Parathyroid adenoma (tissue), 2 donors: ENCODE measurements around the gene FAM53B.
A peak's percentile ranks its signal among the peaks of the same experiment; 100 is the strongest.

Experiments
- H2AFZ ChIP-seq: fragments of 300-600 bp; sonication (generic); one replicate; pipeline ENCODE4 v1.7.0; 2017; ENCODE audit warnings: antibody characterized with exemption, mild to moderate bottlenecking
- H3K27ac ChIP-seq: fragments of 300-600 bp; sonication (generic); one replicate; pipeline ENCODE4 v1.7.0; 2017
- H3K27me3 ChIP-seq: fragments of 300-600 bp; sonication (generic); one replicate; pipeline ENCODE4 v1.7.0; 2017; ENCODE audit warnings: low read length; ENCODE audit not compliant: control insufficient read depth, insufficient read depth
- H3K36me3 ChIP-seq: fragments of 300-600 bp; sonication (generic); one replicate; pipeline ENCODE4 v1.7.0; 2017; ENCODE audit warnings: low read length; ENCODE audit not compliant: control insufficient read depth, insufficient read depth
- H3K4me1 ChIP-seq: fragments of 300-600 bp; sonication (generic); one replicate; pipeline ENCODE4 v1.7.0; 2017; ENCODE audit warnings: control low read depth
- H3K4me2 ChIP-seq: fragments of 300-600 bp; sonication (generic); one replicate; pipeline ENCODE4 v1.7.0; 2017; ENCODE audit warnings: low read length
- H3K4me3 ChIP-seq: fragments of 300-600 bp; sonication (generic); one replicate; pipeline ENCODE4 v1.7.0; 2017; ENCODE audit warnings: low read depth, low read length
- H3K79me2 ChIP-seq: fragments of 300-600 bp; sonication (generic); one replicate; pipeline ENCODE4 v1.7.0; 2017; ENCODE audit warnings: control low read depth
- H3K9ac ChIP-seq: fragments of 300-600 bp; sonication (generic); one replicate; pipeline ENCODE4 v1.7.0; 2017; ENCODE audit warnings: mild to moderate bottlenecking
- H3K9me3 ChIP-seq: fragments of 300-600 bp; sonication (generic); one replicate; pipeline ENCODE4 v1.7.0; 2017; ENCODE audit warnings: low read length; ENCODE audit not compliant: control insufficient read depth
- CTCF ChIP-seq: fragments of 300-600 bp; sonication (generic); IDR thresholded peaks from one replicate; pipeline ENCODE4 v1.7.0; 2017; ENCODE audit warnings: antibody characterized with exemption, mild to moderate bottlenecking
- donor health status: primary hyperparathyroidism.

The FAM53B gene

GRCh38 chr10:124704428-124705380 is 39.5 kb downstream of the FAM53B start:
- Histone ChIP-seq H3K27ac (peak overlapping the region; percentile 100), H3K9me3 (no peaks in the 10 kb centered on the region), H2AFZ (no peak overlapping the region), H3K4me3 (no peak overlapping the region), H3K4me1 (peaks cover 98% of the 10 kb centered on the region), H3K36me3 (no peaks in the 10 kb centered on the region), H3K79me2 (peaks cover 17% of the 10 kb centered on the region), H3K9ac (no peak overlapping the region), H3K4me2 (peak overlapping the region; percentile 62), H3K27me3 (no peaks in the 10 kb centered on the region)
- no peak for TF ChIP-seq CTCF

GRCh38 chr10:124703778-124704427 is 40.3 kb downstream of the FAM53B start:
- Histone ChIP-seq H2AFZ (peak overlapping the region; percentile 33), H3K4me1 (peaks cover 98% of the 10 kb centered on the region), H3K27me3 (no peaks in the 10 kb centered on the region), H3K79me2 (peaks cover 21% of the 10 kb centered on the region), H3K4me3 (peak overlapping the region; percentile 29), H3K27ac (peak overlapping the region; percentile 100), H3K4me2 (peak overlapping the region; percentile 62), H3K9ac (no peak overlapping the region), H3K36me3 (no peaks in the 10 kb centered on the region), H3K9me3 (no peaks in the 10 kb centered on the region)
- TF ChIP-seq CTCF: no peak

- Histone ChIP-seq H3K4me1 (peaks cover 95% of the 10 kb centered on the region), H3K79me2 (peaks cover 21% of the 10 kb centered on the region), H3K9me3 (no peaks in the 10 kb centered on the region), H3K4me2 (peak overlapping the region; percentile 62), H3K27me3 (no peaks in the 10 kb centered on the region), H2AFZ (peak overlapping the region; percentile 22), H3K4me3 (peak overlapping the region; percentile 29), H3K27ac (peak overlapping the region; percentile 100), H3K36me3 (no peaks in the 10 kb centered on the region), H3K9ac (peak overlapping the region; percentile 46)
- TF ChIP-seq CTCF: no peak
Observed at GRCh38 chr10:124703372-124703771, 40.8 kb downstream of the FAM53B start.

- H3K27ac ChIP-seq: peak overlapping the region; percentile 100
- H3K9ac ChIP-seq: peak overlapping the region; percentile 56
- H3K36me3 ChIP-seq: no peaks in the 10 kb centered on the region
- no peak for TF ChIP-seq CTCF
- H3K4me2 ChIP-seq: peak overlapping the region; percentile 23
- peaks cover 33% of the 10 kb centered on the region for H3K79me2 ChIP-seq
- peak overlapping the region; percentile 30 for H2AFZ ChIP-seq
- no peak overlapping the region for H3K4me3 ChIP-seq
- H3K9me3 ChIP-seq: no peaks in the 10 kb centered on the region
- H3K27me3 ChIP-seq: no peaks in the 10 kb centered on the region
- peaks cover 96% of the 10 kb centered on the region for H3K4me1 ChIP-seq
Observed at GRCh38 chr10:124701881-124702656, 42.1 kb downstream of the FAM53B start.
